CD4-positive, alpha-beta T cell treated with Interleukin-6 at 100 ng/mL for 8 hours (primary cell): Measurements from ENCODE around the gene GPC6.

ENCODE experiments used
- DNase-seq: peaks from one replicate; pipeline ENCODE4 v3.0.0-alpha.2; 2020; ENCODE audit warnings: mixed read lengths, low spot score

The GPC6 gene

DNA sequence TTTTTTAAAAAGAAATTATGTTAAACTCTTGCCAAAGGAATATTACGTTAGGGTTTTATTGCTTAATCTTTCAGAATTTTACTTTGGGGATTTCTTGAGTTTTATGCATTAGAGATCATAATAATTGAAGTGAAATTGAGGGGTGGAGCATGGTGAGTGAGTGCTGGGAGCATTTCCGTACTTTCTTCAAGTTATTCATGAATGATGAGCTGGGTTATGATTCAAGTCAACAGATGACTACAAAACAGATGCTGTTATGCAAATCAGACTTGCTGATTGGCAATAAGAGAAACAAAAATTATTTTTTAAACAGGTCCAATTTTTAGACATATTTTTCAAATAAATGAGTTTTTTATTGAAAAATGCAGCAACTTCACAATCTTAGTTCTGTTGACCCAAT, 748.6 kb downstream of the GPC6 start:
- DNase-seq = no peak

DNA sequence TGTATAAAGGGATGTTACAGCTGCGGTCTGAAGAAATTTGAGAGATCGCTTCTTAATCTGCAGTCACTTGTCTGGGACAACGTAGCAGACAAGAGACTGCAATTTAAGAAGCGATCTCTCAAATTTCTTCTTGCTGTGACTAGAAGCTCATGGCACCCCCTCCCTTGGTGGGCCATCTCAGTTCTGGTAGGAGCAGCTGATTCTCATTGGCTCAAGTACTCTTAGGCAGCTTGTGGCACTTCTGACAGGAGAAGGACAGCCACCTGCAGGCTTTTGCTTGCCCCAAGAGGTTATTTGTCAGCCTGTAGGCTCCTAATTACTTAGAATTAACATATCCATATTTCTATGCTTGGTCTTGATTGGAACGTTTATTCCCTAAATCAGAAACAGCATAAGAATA, 749.9 kb downstream of the GPC6 start:
- no peak for DNase-seq

DNA sequence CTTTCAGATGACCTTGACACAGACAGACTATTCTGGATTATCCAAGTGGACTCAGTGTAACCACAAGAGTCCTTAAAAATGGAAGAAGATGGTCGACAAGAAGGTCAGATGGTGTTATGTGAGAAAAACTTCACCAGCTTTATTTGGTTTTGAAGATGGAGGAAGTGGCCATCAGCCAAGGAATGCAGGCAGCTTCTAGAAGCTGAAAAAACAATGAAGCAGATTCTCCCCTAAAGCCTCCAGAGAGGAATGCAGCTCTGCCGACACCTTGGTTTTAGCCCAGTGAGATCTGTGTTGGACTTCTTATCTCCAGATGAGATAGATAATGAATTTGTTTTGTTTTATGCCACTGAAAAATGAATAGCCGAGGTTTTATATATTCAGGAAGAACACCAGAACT, 751.4 kb downstream of the GPC6 start:
- DNase-seq = no peak

DNA sequence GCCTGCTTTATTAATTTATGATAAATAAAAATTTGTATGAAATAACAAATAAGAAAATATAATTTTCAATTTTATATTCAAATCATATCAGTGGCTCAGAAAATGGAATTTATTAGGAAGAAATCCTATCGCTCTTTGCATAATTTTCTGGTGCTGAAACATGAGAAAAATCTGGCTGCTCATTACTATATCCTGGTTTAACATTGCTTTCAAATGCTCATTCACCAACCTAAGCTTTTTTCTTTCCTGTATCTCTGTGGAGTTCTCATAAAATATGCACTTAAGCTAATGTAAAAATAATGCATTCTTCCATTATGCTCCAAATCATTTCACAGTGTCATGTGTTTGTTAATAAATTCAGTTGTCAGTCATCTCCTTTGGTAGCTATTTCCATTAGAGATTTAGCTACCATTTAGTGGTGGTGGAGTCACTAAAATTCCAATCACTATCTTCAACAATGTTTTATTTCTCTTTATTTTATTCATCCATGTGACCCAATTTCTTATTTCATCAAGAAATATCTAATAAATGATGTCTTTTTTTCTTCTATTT, 754.9 kb downstream of the GPC6 start:
- no peak for DNase-seq

DNA sequence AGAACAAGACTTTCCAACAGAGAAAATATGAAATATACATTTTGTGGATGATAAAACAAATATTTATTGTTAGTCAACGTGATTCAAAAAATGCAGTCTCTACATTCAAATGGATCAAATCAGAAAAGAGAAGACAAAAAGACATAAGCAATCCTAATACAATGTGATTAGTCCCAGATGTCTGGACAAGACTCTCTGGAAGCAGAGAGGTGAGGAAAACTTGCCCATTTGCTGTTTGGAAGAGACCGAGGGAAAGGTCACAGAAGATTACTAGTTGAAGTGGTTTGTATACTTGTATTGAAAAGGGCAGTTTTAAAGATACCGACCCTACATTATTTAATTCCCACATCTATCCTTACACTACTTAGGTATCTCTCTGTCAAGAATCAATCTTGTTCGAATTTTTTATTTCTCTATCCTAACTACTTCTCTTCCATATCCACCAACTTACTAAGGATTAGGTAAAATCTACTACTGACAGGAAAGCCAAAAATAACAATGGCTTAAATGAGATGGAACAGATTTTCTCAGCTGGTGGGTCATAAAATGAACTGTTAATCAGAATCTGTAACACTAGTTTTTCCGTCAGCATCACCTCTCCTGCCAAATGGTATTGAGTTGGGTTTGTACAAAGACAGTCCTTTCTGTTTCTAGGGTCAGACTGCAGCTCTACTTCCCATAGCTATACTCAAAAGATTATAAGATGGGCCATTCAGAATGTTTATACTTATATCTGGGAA, 755.7 kb downstream of the GPC6 start:
- DNase-seq = no peak

DNA sequence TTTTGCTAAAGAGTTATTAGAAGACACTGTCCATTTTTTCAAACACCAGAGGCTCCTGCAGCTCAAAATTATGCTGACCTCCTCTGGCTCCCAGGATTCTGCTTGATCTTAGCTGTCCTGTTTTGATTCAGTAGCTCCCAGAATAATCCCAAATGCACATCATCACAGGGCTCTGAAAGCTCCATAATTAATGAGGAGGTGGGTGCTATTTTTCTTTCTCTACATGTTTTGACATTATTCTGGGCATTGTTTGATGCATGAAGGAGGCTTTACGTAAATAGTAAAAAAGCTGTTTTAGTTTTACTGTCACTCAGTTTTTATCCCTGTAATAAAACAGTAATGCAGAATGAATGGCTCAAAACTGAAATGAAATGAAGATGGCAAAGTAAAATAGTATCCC, 757.4 kb downstream of the GPC6 start:
- DNase-seq = no peak

DNA sequence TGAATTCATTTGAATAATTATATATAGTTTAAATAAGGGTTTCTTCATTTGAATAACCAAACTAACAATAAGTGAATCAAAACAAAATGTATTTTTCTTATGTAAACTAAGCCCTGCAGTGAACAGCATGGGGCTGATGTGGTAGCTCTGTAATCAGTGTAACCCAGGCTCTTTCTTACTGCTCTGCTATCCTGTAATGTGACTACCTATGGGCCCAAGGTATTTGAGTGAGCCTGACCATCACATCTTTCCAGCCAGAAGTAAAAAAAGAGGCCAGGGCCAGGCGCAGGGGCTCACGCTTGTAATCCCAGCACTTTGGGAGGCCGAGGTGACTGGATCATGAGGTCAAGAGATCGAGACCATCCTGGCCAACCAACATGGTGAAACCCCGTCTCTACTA, 758.3 kb downstream of the GPC6 start:
- no peak for DNase-seq

DNA sequence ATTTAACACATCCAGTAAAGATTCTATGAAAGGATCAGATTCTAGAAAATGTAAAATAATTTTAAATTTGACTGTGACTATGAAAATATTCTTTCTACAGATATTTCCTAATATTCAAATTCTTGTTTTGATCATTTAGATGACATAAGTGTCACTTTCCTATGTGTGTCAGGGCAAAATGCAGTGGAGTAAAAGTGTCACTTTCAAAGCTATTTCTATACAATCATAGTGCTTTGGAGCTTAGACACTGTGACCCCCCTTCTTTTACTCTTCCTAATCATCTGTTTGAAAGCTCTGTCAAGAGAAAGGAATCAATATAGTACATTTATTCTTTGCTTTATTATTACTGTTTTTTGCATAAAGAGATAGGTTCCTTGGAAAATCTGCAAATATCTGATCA, 760.9 kb downstream of the GPC6 start:
- DNase-seq = no peak

DNA sequence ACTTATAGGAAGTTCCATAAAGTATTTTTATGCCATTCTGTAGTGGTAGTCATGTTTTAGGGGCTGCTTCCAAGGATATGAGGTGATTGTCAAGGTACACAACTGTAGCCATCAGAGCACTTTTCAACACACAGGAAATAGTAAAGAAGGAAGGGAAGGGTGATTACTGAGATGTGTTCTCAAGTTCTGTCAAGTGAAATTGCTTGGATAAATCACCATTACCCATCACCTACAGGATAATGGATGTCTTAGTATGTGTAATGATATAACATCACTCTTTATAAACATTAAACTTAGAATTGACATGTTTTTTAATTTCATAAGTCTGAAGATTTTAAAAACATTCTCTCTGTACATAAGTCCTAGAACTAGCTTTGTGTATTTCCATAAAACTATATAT, 765.0 kb downstream of the GPC6 start:
- no peak for DNase-seq

DNA sequence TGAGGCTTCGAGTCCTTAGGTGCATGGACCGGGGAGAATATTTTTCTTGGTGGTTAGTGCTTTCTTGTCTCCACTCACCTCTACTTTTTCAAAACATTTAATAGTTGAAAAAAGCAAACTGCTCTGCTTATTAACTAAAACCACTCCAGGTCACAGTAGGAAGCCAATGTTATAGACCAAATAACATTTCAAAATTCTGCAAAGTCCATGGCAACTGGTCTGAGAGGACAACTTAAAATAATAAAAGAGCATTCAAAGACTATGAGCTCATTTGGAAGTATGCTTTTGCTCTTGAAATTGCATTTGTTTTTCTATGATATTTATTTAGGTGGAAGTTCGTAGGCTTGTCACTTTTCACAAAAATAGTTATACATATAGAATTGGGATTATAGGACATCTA, 769.9 kb downstream of the GPC6 start:
- DNase-seq = no peak

DNA sequence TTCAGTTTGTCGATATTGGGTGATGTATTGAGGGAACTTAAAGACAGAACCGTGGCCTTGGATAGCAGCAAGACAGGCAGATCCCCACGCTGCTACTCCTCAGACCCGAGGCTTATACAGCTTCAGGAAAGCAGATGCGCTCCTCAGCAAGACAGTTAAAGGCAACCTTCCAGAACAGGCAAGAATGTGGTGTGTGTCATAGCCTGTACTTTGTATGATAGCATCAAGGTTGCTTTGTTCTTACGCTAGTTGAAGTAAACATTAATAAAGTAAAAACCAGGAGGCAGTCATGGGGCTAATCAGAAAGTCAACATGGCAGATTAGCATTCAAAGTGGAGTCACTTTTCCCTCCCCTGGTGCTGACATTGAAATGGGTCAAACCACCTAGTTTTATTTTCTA, 779.7 kb downstream of the GPC6 start:
- DNase-seq = no peak

DNA sequence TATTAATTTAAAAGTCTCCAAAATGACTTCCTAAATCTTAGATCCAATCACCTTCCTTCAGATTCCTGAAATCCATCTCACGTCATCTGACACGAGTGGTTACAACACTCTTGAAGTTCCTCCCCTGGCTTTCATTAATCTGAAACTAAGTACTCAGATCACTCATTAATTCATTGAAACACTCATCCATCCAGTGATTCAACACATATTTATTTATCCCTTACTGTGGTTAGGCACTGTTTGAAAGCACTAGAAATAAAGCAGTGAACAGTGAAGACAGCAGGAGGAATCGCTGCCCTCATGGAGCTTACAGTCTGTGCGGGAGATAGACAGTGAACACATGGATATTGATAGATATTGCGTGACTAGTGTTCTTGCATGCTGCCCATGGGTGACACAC, 780.5 kb downstream of the GPC6 start:
- DNase-seq = no peak

DNA sequence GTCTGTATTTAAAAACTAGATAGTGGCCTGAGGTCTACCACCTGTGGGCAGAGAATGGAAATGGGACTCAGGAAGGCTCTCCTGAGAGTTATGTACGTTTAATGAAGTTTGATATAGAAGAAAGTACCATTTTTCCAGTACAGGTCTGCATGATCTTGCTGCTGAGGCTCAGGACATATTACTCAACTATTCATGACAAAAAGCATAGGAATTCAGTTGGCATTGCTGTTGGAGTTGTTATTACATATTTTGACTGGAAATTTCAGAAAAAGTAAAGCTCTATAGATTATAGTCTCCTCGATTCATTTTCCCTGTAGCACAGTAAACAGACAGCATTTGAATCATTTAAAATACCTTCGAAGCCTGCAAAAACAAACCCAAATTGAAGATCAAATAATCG, 783.1 kb downstream of the GPC6 start:
- DNase-seq = no peak

DNA sequence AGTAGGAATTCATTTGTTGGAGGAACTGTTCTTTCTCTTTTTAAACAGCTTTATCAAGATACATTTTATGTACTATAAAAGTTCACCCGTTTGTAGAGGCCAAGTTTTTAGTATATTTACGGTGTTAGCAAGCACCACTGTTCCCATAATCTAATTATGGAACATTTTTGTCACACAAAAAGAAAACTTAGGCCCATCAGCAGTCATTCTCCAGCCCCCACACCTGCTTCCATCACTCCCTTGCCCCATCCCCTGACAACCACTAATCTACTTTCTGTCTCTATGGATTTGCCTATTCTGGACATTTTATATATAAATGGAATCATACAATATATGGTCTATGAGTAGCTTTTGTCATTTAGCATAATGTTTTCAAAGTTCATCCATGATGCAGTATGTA, 787.9 kb downstream of the GPC6 start:
- no peak for DNase-seq

DNA sequence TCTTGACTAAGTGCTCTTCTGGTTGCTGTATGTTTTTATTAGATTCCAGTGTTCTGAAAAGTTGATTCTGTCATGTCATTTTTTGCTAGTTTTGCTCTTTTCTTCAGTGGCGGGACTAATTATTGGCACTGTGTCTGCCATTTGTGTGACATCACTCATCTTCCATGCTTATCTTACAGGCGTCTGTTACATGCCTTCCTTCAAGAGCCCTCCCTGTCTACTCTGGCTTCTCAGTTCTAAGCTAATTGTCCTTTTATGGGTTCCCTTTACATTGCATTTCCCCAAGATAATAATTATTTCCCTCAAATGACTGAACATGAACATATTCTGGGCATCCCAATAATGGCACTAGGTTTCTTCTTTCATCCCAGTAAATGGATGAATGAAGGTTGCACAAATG, 793.8 kb downstream of the GPC6 start:
- no peak for DNase-seq

DNA sequence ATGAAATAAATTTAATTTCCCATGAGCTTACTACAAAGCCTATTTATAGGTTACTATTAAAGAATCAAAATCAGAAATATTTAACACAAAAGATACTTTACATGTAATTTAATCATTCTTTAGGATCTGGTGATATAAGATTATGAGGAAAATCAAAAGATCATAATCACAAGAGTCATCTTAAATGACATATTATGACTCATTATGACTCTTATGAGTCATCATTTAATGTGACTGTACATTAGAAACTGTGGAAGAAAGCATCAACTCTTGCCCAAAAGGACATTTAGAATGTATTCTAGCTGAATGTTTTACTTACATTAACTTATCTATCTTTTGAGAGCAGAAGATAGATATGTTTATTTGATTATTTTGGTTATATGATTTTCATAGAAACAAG, 794.2 kb downstream of the GPC6 start:
- no peak for DNase-seq

DNA sequence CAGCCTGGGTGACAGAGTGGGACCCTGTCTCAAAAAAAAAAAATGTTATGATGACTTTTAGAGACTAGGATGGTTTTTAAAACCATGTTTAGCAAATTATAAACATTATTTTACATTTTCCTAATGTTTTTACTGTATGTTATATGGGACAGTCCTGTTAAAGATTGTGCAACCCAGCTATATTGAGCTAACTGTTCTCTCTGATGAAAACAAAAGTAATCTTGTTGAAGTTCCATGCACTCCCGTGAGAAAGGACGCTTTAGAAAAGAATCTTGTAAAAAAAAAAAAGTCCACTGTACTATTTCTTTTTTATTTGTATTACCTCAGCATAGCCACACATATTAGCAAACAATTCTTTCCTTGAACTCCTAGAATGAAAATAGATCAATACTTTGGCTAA, 801.6 kb downstream of the GPC6 start:
- no peak for DNase-seq

DNA sequence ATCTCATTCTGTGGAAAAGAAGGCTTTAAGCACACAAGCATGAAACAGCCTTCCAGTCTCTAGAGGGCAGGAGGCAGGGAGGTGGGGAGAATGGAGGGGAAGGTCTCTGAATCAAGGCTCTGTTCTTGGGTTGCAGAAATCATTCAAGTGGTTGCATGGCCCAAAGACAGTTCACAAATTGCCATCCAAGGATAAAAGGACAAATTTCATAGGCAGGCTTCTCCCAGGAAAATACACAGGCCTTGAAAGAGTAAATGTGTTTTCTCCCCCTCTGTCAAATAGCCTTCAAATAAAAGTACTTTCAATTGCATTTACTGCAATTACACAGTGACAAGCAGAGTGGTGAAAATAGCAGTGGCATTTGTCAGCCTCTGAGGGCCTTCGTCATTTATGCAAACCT, 802.0 kb downstream of the GPC6 start:
- no peak for DNase-seq

DNA sequence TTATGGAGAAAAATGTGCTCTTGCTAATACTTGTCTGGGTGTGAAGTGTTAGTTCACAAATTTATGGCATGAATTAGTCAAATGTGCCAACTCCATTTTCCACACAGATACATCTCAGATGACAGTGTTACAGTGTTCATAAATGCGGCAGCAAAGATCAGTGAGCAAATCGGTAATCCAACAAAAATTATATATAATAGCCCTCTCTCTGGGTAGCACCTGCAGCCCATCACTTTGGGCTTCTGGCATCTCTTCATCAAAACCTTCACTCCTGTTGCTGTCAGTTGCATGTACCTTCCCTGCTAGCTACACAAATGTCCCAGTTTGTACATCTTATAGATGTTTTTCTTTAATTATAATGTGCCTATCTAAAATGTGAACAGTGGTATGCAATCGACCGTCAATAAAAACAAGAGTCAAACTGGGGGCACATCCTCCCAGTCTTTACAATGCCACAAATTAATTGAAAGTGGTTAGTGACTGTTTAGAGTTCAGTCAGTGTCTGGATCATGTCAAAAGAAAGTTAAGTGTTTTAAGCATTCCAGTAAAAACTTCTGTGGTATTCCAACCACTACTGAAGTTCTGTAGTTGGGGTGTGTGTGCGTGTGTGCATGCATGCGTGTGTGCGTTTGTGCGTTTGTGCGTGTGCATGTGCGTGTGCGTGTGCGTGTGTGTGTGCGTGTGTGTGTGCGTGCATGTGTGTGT, 804.0 kb downstream of the GPC6 start:
- no peak for DNase-seq

DNA sequence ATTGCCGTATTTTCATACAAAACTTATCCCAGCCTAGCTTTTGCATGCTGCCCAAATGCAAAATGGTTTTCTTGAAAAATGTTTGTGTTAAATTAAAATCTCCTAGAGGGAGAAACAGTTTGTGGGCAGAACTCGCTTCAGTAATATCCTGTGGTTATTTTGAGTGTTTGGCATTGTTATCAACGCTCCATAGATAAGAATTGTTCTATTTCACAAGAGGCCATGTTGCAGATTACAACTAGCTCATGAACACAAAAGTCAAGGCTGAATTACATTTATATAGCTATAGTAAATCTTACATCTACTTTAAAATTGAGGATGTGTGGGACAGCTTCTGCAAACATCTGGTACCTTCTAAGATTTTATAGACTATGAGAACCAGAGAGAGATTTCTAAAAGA, 805.0 kb downstream of the GPC6 start:
- DNase-seq = no peak

DNA sequence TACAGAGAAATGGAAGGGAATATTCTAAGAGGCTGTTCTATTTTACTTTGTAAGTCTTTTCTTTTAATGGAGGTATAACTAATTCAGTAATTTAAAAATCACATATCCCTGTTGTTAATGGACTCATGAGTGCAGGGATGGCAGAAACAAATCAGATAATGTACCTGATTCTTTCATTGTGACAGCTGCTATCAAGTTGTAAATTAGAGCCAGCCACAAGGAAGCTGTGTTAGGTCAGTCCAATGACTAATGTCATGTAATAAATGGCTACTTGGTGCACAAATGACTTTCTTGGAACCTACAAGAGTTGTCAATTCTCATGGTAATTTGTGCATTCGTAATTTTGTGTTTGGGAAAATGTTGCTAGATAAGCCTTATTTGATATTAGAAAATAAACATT, 806.5 kb downstream of the GPC6 start:
- DNase-seq = no peak

DNA sequence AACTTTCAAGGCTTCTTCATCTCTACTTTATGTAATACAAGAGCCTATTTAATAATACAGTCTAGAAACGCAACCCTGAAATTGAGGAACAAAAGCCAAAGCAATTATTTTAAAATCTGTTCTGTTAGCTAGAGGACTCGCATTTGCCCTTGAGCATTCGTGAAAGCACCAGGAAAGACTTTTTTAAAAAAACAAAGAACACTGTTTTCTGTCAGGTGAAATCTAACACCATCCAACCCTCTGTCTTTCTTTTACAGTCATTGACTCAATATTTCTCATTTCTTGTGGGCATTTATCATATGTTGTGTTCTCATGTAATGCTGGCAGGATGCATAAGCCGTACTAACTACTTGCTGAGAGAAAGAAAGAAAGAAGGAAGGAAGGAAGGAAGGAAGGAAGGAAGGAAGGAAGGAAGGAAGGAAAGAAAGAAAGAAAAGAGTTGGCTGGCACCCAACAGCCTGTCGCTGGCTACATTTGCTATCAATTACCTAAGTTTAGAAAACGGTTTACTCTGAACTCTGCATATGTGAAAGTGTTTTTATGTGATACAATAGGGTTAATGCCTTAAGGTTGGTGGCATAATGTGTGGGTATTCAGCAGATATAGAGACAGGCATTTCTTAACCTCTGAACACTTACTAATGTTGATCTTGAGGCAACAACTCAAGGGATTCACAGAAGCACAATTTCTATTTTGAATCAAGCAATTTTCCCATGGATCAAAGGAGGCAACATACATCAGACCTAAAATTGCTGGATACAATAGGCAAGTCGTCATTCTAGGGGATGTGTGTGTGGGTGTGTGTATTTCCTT, 807.4 kb downstream of the GPC6 start:
- DNase-seq = no peak

DNA sequence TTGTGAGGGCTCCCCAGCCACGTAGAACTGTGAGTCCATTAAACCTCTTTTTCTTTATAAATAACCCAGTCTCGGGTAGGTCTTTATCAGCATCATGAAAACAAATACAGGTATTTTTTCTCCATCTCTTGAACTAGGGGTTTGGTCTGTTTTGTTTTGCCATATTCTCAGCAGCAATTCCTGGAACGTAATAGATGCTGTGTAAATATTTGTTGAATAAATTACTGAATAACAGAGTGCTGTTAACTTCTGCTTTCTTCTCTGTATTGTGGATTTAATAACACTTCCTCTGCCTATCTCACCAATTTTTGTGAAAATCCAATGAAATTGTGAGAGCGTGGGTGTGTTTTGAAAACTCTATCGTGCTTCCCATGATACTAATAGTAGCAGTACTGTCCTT, 823.4 kb downstream of the GPC6 start:
- DNase-seq = no peak
